HEK293 (cell line): Measurements from ENCODE around the gene GRB10.

Source experiments
- CTCF ChIP-seq: fragments of 450-650 bp; formaldehyde crosslinking; IDR thresholded peaks from 2 replicates; pipeline ENCODE4 v1.5.1; 2016; ENCODE audit warnings: missing biosample characterization, missing genetic modification characterization
- KLF10 ChIP-seq: fragments of 450-650 bp; IDR thresholded peaks from 2 replicates; pipeline ENCODE4 v1.5.1; 2018; ENCODE audit warnings: missing biosample characterization, mild to moderate bottlenecking, missing genetic modification characterization
- TCF7L2 ChIP-seq: IDR thresholded peaks from 2 replicates; pipeline ENCODE4 v1.6.1; 2011; ENCODE audit warnings: low read depth, mild to moderate bottlenecking, inconsistent platforms, low read length, moderate library complexity, borderline replicate concordance
- ZBTB8A ChIP-seq: fragments of 450-650 bp; formaldehyde crosslinking; IDR thresholded peaks from 2 replicates; pipeline ENCODE4 v1.5.1; 2016; ENCODE audit warnings: missing biosample characterization, missing genetic modification characterization
- ZNF148 ChIP-seq: fragments of 450-650 bp; formaldehyde crosslinking; IDR thresholded peaks from 2 replicates; pipeline ENCODE4 v1.5.0; 2017; ENCODE audit warnings: missing biosample characterization, missing genetic modification characterization, borderline replicate concordance
- ZNF155 ChIP-seq: fragments of 450-650 bp; formaldehyde crosslinking; IDR thresholded peaks from 2 replicates; pipeline ENCODE4 v1.5.1; 2016; ENCODE audit warnings: missing biosample characterization, missing genetic modification characterization
- ZNF24 ChIP-seq: fragments of 450-650 bp; formaldehyde crosslinking; IDR thresholded peaks from 2 replicates; pipeline ENCODE4 v1.5.1; 2016; ENCODE audit warnings: missing biosample characterization, missing genetic modification characterization
- ZNF280D ChIP-seq: fragments of 450-650 bp; formaldehyde crosslinking; IDR thresholded peaks from 2 replicates; pipeline ENCODE4 v1.5.1; 2016; ENCODE audit warnings: missing biosample characterization, missing genetic modification characterization
- ZSCAN16 ChIP-seq: fragments of 450-650 bp; formaldehyde crosslinking; IDR thresholded peaks from 2 replicates; pipeline ENCODE4 v1.5.1; 2016; ENCODE audit warnings: missing biosample characterization, missing genetic modification characterization
- TF ChIP-seq, protein P1 (sequence below): IDR thresholded peaks from 2 replicates; pipeline ENCODE4 v1.6.1; 2011; ENCODE audit warnings: mild to moderate bottlenecking, low read depth, low read length, borderline replicate concordance

- TF ChIP-seq, protein P1, sequence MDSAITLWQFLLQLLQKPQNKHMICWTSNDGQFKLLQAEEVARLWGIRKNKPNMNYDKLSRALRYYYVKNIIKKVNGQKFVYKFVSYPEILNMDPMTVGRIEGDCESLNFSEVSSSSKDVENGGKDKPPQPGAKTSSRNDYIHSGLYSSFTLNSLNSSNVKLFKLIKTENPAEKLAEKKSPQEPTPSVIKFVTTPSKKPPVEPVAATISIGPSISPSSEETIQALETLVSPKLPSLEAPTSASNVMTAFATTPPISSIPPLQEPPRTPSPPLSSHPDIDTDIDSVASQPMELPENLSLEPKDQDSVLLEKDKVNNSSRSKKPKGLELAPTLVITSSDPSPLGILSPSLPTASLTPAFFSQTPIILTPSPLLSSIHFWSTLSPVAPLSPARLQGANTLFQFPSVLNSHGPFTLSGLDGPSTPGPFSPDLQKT: no peak
- TF ChIP-seq CTCF (tag by site-specific recombination) (no peak), ZNF280D (tag by site-specific recombination) (no peak), ZBTB8A (tag by site-specific recombination) (no peak), TCF7L2 (no peak), ZSCAN16 (tag by site-specific recombination) (no peak), ZNF24 (tag by site-specific recombination) (no peak), ZNF148 (tag by site-specific recombination) (no peak), ZNF155 (no peak), KLF10 (tag by site-specific recombination) (no peak)
Measured at GRCh38 chr7:50674896-50675835, 107.5 kb downstream of the GRB10 start.
